ENCODE results near the gene NKX6-2.

DNA sequence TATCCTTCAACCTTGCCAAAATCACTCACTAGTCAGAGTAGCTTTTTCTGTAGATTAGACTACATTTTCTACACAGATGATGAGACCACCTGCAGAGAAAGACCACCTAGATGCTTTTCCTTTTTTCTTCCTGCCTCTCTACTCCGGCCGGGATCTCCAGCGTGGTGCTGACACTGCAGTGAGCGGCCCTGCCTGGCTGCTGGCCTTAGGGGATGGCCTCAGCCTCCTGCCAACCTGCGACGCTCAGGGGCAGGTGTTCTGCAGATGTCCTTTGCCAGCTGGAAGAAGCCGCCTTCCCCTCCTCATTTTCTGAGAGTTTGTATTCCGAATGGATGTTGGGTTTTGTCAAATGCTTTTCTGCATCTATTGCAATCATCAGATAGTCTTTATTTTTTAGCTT, 43.5 kb upstream of the NKX6-2 start:
- TF ChIP-seq, protein P1, sequence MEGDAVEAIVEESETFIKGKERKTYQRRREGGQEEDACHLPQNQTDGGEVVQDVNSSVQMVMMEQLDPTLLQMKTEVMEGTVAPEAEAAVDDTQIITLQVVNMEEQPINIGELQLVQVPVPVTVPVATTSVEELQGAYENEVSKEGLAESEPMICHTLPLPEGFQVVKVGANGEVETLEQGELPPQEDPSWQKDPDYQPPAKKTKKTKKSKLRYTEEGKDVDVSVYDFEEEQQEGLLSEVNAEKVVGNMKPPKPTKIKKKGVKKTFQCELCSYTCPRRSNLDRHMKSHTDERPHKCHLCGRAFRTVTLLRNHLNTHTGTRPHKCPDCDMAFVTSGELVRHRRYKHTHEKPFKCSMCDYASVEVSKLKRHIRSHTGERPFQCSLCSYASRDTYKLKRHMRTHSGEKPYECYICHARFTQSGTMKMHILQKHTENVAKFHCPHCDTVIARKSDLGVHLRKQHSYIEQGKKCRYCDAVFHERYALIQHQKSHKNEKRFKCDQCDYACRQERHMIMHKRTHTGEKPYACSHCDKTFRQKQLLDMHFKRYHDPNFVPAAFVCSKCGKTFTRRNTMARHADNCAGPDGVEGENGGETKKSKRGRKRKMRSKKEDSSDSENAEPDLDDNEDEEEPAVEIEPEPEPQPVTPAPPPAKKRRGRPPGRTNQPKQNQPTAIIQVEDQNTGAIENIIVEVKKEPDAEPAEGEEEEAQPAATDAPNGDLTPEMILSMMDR (tag by site-specific recombination; IDR thresholded peaks at IDR 0.05): no peak
- no peak for TF ChIP-seq ZNF404 (tag by site-specific recombination; IDR thresholded peaks at IDR 0.05)
- TF ChIP-seq ZXDB (tag by site-specific recombination; IDR thresholded peaks at IDR 0.05): no peak
- TF ChIP-seq ZFP41 (tag by site-specific recombination; IDR thresholded peaks at IDR 0.05; ENCODE audit: borderline replicate concordance): no peak
- TF ChIP-seq ZNF514 (tag by site-specific recombination; IDR thresholded peaks at IDR 0.05): no peak
- no peak for TF ChIP-seq ZNF549 (tag by site-specific recombination; IDR thresholded peaks at IDR 0.05)
- no peak for TF ChIP-seq ZNF248 (tag by site-specific recombination; IDR thresholded peaks at IDR 0.05)
- TF ChIP-seq, protein P2, sequence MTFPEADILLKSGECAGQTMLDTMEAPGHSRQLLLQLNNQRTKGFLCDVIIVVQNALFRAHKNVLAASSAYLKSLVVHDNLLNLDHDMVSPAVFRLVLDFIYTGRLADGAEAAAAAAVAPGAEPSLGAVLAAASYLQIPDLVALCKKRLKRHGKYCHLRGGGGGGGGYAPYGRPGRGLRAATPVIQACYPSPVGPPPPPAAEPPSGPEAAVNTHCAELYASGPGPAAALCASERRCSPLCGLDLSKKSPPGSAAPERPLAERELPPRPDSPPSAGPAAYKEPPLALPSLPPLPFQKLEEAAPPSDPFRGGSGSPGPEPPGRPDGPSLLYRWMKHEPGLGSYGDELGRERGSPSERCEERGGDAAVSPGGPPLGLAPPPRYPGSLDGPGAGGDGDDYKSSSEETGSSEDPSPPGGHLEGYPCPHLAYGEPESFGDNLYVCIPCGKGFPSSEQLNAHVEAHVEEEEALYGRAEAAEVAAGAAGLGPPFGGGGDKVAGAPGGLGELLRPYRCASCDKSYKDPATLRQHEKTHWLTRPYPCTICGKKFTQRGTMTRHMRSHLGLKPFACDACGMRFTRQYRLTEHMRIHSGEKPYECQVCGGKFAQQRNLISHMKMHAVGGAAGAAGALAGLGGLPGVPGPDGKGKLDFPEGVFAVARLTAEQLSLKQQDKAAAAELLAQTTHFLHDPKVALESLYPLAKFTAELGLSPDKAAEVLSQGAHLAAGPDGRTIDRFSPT (tag by site-specific recombination; IDR thresholded peaks at IDR 0.05): no peak
- TF ChIP-seq, protein P3, sequence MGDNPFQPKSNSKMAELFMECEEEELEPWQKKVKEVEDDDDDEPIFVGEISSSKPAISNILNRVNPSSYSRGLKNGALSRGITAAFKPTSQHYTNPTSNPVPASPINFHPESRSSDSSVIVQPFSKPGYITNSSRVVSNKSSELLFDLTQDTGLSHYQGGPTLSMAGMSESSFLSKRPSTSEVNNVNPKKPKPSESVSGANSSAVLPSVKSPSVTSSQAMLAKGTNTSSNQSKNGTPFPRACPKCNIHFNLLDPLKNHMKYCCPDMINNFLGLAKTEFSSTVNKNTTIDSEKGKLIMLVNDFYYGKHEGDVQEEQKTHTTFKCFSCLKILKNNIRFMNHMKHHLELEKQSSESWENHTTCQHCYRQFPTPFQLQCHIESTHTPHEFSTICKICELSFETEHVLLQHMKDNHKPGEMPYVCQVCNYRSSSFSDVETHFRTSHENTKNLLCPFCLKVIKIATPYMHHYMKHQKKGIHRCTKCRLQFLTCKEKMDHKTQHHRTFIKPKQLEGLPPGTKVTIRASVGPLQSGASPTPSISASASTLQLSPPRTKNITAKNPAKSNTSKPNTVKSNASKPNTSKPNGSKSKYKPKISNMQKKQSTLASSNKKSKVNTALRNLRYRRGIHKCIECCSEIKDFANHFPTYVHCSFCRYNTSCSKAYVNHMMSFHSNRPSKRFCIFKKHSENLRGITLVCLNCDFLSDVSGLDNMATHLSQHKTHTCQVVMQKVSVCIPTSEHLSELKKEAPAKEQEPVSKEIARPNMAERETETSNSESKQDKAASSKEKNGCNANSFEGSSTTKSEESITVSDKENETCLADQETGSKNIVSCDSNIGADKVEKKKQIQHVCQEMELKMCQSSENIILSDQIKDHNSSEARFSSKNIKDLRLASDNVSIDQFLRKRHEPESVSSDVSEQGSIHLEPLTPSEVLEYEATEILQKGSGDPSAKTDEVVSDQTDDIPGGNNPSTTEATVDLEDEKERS (tag by site-specific recombination; IDR thresholded peaks at IDR 0.05): no peak
- TF ChIP-seq SALL2 (tag by site-specific recombination; IDR thresholded peaks at IDR 0.05; ENCODE audit: borderline replicate concordance): no peak

Data from HEK293 (cell line).